B cell (primary cell): ENCODE measurements around the gene SLC35E2B. TPM values are rescaled to one million over a fixed set of nuclear protein-coding genes. Genes with fewer than 3 reads are reported as not detected.

Experiments used
- ATAC-seq: fragments of 200-7000 bp; cut with Tn5 transposase; one replicate; pipeline ENCODE4 v1.10.0; 2021; ENCODE audit warnings: low read depth, mild to moderate bottlenecking, moderate number of reproducible peaks, moderate library complexity
- CTCF ChIA-PET: fragments of 350-600 bp; sonication (Branson Sonifier 250); formaldehyde crosslinking; loops from one replicate; lab custom pipeline; 2021; ENCODE audit warnings: antibody characterized with exemption, inconsistent platforms; lab: Charles Lee
- POLR2A ChIA-PET: fragments of 350-600 bp; sonication (Branson Sonifier 250); formaldehyde crosslinking; loops from one replicate; lab custom pipeline; 2021; ENCODE audit warnings: antibody characterized with exemption; lab: Charles Lee
- DNase-seq: peaks from one replicate; pipeline ENCODE4 v3.0.0; 2013
- H2AFZ ChIP-seq: 2 replicates; pipeline ENCODE4 v1.6.1; 2012; ENCODE audit warnings: mild to moderate bottlenecking, low read depth, low read length; ENCODE audit not compliant: insufficient read depth, poor library complexity, severe bottlenecking
- H3K27ac ChIP-seq, 2 donors: 1 replicate in 1 of 2; 2 replicates in 1 of 2; pipeline ENCODE4 v1.5.1; 2012 to 2013; ENCODE audit warnings: low read length in 2 of 2, mild to moderate bottlenecking in 2 of 2, moderate library complexity in 1 of 2
- H3K27me3 ChIP-seq, 4 experiments: fragments of 200-600 bp in 1 of 4; sonication (generic) in 1 of 4; replicated peaks in 1 of 4; 1 replicate in 2 of 4; 2 replicates in 2 of 4; pipeline versions ENCODE4 v1.6.1 to v1.7.0; 2013 to 2016; ENCODE audit warnings: low read length in 3 of 4, mild to moderate bottlenecking in 2 of 4, mixed read lengths in 1 of 4, moderate library complexity in 1 of 4; ENCODE audit not compliant: insufficient read depth in 4 of 4, control insufficient read depth in 3 of 4; ENCODE audit errors: control extremely low read depth in 1 of 4
- H3K36me3 ChIP-seq, 2 experiments: replicated peaks in 1 of 2; 1 replicate in 1 of 2; 2 replicates in 1 of 2; pipeline versions ENCODE4 v1.6.1 to v1.7.1; 2013; ENCODE audit warnings: low read length in 1 of 2; ENCODE audit not compliant: insufficient read depth in 2 of 2, control insufficient read depth in 1 of 2; ENCODE audit errors: control extremely low read depth in 1 of 2, extremely low read depth in 1 of 2
- H3K4me1 ChIP-seq, 2 donors: fragments of 200-600 bp in 1 of 2; sonication (generic) in 1 of 2; 1 replicate in 1 of 2; 2 replicates in 1 of 2; pipeline versions ENCODE4 v1.5.1 to v1.6.1; 2013 to 2017; ENCODE audit warnings: low read length in 2 of 2; ENCODE audit not compliant: control insufficient read depth in 2 of 2, insufficient read depth in 2 of 2
- H3K4me2 ChIP-seq: replicated peaks from 2 replicates; pipeline ENCODE3; 2012; ENCODE audit warnings: mild to moderate bottlenecking, low read depth, low read length; ENCODE audit not compliant: poor library complexity, severe bottlenecking
- H3K4me3 ChIP-seq, 5 experiments: fragments of 200-600 bp in 1 of 5; sonication (generic) in 1 of 5; 1 replicate in 3 of 5; 2 replicates in 2 of 5; pipeline versions ENCODE4 v1.5.1 to v1.7.0; 2011 to 2016; ENCODE audit warnings: low read length in 4 of 5, mild to moderate bottlenecking in 4 of 5, low read depth in 2 of 5, control low read depth in 1 of 5, moderate library complexity in 1 of 5; ENCODE audit not compliant: insufficient read depth in 1 of 5; ENCODE audit errors: control extremely low read depth in 1 of 5, extremely low read depth in 1 of 5
- H3K79me2 ChIP-seq: fragments of 200-600 bp; sonication (generic); one replicate; pipeline ENCODE4 v1.6.0; 2016; ENCODE audit warnings: low read length; ENCODE audit not compliant: control insufficient read depth, insufficient read depth
- H3K9ac ChIP-seq: fragments of 200-600 bp; sonication (generic); 2 replicates; pipeline ENCODE4 v1.6.1; 2017; ENCODE audit warnings: mild to moderate bottlenecking, low read length, moderate library complexity
- H3K9me3 ChIP-seq, 3 donors: one replicate each; pipeline versions ENCODE4 v1.6.1 to v1.7.1; 2013; ENCODE audit warnings: low read length in 2 of 3; ENCODE audit not compliant: control insufficient read depth in 2 of 3, insufficient read depth in 1 of 3; ENCODE audit errors: control extremely low read depth in 1 of 3
- H4K20me1 ChIP-seq: 2 replicates; pipeline ENCODE4 v1.6.0; 2012; ENCODE audit warnings: mild to moderate bottlenecking, low read length; ENCODE audit not compliant: insufficient read depth, control insufficient read depth, poor library complexity, severe bottlenecking
- H3K27ac Mint-ChIP-seq: one replicate; pipeline ENCODE4 v1.8.0; 2021; ENCODE audit warnings: mixed read lengths
- H3K27me3 Mint-ChIP-seq: one replicate; pipeline ENCODE4 v1.8.0; 2021; ENCODE audit warnings: mixed read lengths
- H3K4me1 Mint-ChIP-seq: one replicate; pipeline ENCODE4 v1.8.0; 2021; ENCODE audit warnings: mixed read lengths
- H3K4me3 Mint-ChIP-seq: one replicate; pipeline ENCODE4 v1.8.0; 2021; ENCODE audit warnings: mixed read lengths
- H3K9me3 Mint-ChIP-seq: one replicate; pipeline ENCODE4 v1.8.0; 2022; ENCODE audit warnings: mixed read lengths; ENCODE audit not compliant: insufficient read depth
- EZH2 ChIP-seq: IDR thresholded peaks from 2 replicates; pipeline ENCODE4 v1.6.1; 2012; ENCODE audit warnings: borderline replicate concordance, low read depth, mild to moderate bottlenecking, moderate library complexity, low read length; ENCODE audit not compliant: insufficient read depth, poor library complexity, severe bottlenecking
- WGBS: methylation state at CpG from one replicate; pipeline ENCODE4 v1.1.5; 2013; ENCODE audit warnings: missing lambda C conversion rate; ENCODE audit not compliant: insufficient coverage; 5-methylcytosine and 5-hydroxymethylcytosine counted together
- intact Hi-C: fragments of 100-400 bp; cut with micrococcal nuclease; formaldehyde crosslinking; loops from one replicate; pipeline ENCODE4 v1.10.0; 2022
- polyA plus RNA-seq: library from polyadenylated mRNA; depleted of rRNA; stranded (reverse); fragments of >200 nt; gene quantifications from 2 replicates; pipeline ENCODE4 v1.2.3, GENCODE V29; 2012
- total RNA-seq, 2 donors: library from RNA; stranded (reverse); fragments of 120-200 nt in 1 of 2; gene quantifications; 1 replicate in 1 of 2; 2 replicates in 1 of 2; pipeline versions ENCODE4 v1.2.3 to v1.2.4, GENCODE V29; 2013 to 2022
- TF ChIP-seq, protein P1 (sequence below): fragments of 200-600 bp; IDR thresholded peaks from one replicate; pipeline ENCODE4 v1.8.0; 2022; ENCODE audit warnings: antibody characterized with exemption, mild to moderate bottlenecking

The SLC35E2B gene
- total and polyA plus RNA-seq, 2 donors (not counting 1 experiment from before 2014, with no cell fraction given): 64.4 to 107 TPM

DNA sequence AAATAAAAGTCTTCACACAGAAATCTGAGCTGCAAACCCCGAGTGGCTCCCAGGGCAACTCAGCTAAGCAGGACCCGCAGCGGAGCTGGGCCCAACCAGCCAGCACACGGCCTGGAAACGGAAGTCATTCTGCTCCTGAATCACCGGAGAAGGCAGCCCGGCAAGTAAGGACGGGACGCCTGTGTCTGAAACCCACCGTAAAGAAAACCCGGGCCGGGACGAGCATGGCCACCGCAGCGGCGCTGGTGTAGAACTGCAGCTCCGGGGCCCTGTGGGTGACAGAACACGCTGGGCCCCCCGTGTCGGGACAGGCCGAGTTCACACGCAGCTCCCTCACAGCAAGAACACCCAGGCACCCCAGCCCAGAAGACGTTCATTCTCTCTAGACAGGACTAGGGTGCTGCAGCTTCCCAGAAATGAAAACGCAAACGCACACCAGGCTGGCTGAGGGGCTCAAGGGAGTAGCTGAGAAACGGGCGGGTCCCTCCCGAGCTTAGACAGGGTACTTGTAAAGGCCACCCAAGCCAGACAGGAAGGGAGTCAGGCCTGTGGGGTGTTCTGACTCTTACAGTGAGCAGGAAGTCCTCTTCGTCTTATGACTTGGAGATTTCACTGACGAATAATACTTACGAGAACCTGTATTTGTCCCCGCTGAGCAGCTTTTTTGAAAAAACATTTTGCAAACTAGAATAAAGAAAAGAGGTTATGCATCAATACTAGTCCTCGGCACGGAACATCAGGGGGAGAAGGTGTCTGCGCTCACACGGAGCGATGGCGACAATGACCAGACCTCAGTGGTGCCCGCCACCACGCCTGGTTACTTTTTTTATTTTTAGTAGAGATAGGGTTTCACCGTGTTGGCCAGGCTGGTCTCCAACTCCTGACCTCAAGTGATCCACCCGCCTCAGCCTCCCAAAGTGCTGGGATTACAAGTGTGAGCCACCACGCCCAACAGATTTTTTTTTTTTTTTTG lies 22.8 kb downstream of the SLC35E2B start:
- ChIA-PET CTCF (no interaction called here), POLR2A (no interaction called here)
- TF ChIP-seq, protein P1, sequence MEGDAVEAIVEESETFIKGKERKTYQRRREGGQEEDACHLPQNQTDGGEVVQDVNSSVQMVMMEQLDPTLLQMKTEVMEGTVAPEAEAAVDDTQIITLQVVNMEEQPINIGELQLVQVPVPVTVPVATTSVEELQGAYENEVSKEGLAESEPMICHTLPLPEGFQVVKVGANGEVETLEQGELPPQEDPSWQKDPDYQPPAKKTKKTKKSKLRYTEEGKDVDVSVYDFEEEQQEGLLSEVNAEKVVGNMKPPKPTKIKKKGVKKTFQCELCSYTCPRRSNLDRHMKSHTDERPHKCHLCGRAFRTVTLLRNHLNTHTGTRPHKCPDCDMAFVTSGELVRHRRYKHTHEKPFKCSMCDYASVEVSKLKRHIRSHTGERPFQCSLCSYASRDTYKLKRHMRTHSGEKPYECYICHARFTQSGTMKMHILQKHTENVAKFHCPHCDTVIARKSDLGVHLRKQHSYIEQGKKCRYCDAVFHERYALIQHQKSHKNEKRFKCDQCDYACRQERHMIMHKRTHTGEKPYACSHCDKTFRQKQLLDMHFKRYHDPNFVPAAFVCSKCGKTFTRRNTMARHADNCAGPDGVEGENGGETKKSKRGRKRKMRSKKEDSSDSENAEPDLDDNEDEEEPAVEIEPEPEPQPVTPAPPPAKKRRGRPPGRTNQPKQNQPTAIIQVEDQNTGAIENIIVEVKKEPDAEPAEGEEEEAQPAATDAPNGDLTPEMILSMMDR: no peak
- TF ChIP-seq EZH2: no peak
- no peak overlapping the region for H2AFZ ChIP-seq
- Mint-ChIP-seq H3K4me1 (peaks cover 4% of the 10 kb centered on the region), H3K4me3 (no peak overlapping the region), H3K27ac (no peak overlapping the region), H3K9me3 (no peaks in the 10 kb centered on the region), H3K27me3 (no peaks in the 10 kb centered on the region)
- ATAC-seq (no peak), DNase-seq (no peak)
- peaks cover 1 to 59% of the 10 kb centered on the region in 2 experiments for H3K36me3 ChIP-seq
- no peak overlapping the region for H3K4me3 ChIP-seq
- H3K27ac ChIP-seq: no peak overlapping the region
- peaks cover 39% of the 10 kb centered on the region for H3K79me2 ChIP-seq
- no peaks in the 10 kb centered on the region for H3K9me3 ChIP-seq
- H3K27me3 ChIP-seq: no peaks in the 10 kb centered on the region
- H3K4me2 ChIP-seq: no peak overlapping the region
- intact Hi-C loops: no loop called here
- 95% methylated on average over 36 of the region's 43 CpGs for WGBS
- H3K9ac ChIP-seq: no peak overlapping the region
- H4K20me1 ChIP-seq: peaks cover 7% of the 10 kb centered on the region
- H3K4me1 ChIP-seq: no peaks in the 10 kb centered on the region

DNA sequence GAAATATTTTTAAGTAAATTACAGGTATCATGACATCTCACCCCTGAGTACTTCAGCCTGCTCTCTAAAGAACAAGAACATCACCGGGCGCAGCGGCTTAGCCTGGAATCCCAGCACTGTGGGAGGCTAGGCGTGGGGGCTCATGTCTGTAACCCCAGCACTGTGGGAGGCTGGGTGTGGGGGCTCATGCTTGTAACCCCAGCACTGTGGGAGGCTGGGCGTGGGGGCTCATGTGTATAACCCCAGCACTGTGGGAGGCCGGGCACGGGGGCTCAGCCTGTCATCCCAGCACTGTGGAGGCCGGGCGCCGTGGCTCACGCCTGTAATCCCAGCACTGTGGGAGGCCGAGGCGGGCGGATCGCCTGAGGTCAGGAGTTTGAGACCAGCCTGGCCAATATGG lies 26.1 kb downstream of the SLC35E2B start:
- no peak for DNase-seq
- H4K20me1 ChIP-seq: peaks cover 7% of the 10 kb centered on the region
- H3K9me3 ChIP-seq: no peaks in the 10 kb centered on the region
- WGBS: 96% methylated on average over 7 of the region's 15 CpGs
- H3K79me2 ChIP-seq: peaks cover 32% of the 10 kb centered on the region
- no peak overlapping the region for H3K27ac ChIP-seq
- TF ChIP-seq, protein P1: no peak
- no peak for TF ChIP-seq EZH2
- intact Hi-C loops: no loop called here
- no peak for ATAC-seq
- H3K9ac ChIP-seq: no peak overlapping the region
- Mint-ChIP-seq H3K4me1 (peaks cover 2% of the 10 kb centered on the region), H3K27me3 (no peaks in the 10 kb centered on the region), H3K9me3 (no peaks in the 10 kb centered on the region), H3K27ac (no peak overlapping the region), H3K4me3 (no peak overlapping the region)
- H3K4me3 ChIP-seq: no peak overlapping the region
- no peak overlapping the region for H2AFZ ChIP-seq
- H3K27me3 ChIP-seq: no peaks in the 10 kb centered on the region
- POLR2A ChIA-PET: no interaction called here
- peaks cover 1 to 47% of the 10 kb centered on the region in 2 experiments for H3K36me3 ChIP-seq
- CTCF ChIA-PET: no interaction called here
- no peak overlapping the region for H3K4me2 ChIP-seq
- peaks cover 0 to 8% of the 10 kb centered on the region in 2 donors for H3K4me1 ChIP-seq
